Measurements from ENCODE around the gene EDEM3. TPM values are rescaled to one million over a fixed set of nuclear protein-coding genes. Genes with fewer than 3 reads are reported as not detected.

EDEM3 gene
- total RNA-seq, 1 experiment from 2014 or later: 58.3 TPM

GRCh38 chr1:184743062-184743756 lies 11.4 kb downstream of the EDEM3 start:
- Mint-ChIP-seq H3K4me3 (ENCODE audit: unreplicated experiment) (no peak overlapping the region), H3K27me3 (ENCODE audit: insufficient read depth, unreplicated experiment) (no peaks in the 10 kb centered on the region), H3K4me1 (ENCODE audit: insufficient read depth, unreplicated experiment) (peaks cover 24% of the 10 kb centered on the region), H3K9me3 (ENCODE audit: unreplicated experiment) (no peaks in the 10 kb centered on the region), H3K36me3 (ENCODE audit: insufficient read depth, unreplicated experiment) (peaks cover 5% of the 10 kb centered on the region), H3K27ac (ENCODE audit: low read depth, unreplicated experiment) (no peak overlapping the region)
- no peak for DNase-seq (ENCODE audit: unreplicated experiment)
- ChIA-PET CTCF (no interaction called here), POLR2A (interaction anchor here (1.2 to 2.6 kb wide), 2 partner anchors 10 to 12 kb away, joined by 9 to 18 read pairs; partner anchors contain the start of gene EDEM3)
- TF ChIP-seq, protein P1, sequence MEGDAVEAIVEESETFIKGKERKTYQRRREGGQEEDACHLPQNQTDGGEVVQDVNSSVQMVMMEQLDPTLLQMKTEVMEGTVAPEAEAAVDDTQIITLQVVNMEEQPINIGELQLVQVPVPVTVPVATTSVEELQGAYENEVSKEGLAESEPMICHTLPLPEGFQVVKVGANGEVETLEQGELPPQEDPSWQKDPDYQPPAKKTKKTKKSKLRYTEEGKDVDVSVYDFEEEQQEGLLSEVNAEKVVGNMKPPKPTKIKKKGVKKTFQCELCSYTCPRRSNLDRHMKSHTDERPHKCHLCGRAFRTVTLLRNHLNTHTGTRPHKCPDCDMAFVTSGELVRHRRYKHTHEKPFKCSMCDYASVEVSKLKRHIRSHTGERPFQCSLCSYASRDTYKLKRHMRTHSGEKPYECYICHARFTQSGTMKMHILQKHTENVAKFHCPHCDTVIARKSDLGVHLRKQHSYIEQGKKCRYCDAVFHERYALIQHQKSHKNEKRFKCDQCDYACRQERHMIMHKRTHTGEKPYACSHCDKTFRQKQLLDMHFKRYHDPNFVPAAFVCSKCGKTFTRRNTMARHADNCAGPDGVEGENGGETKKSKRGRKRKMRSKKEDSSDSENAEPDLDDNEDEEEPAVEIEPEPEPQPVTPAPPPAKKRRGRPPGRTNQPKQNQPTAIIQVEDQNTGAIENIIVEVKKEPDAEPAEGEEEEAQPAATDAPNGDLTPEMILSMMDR (IDR thresholded peaks at IDR 0.05; ENCODE audit: unreplicated experiment): no peak
- intact Hi-C loops (cut with micrococcal nuclease): no loop called here
- BruUV-seq (replicated peaks): no TSS peak

- no peak for DNase-seq (ENCODE audit: unreplicated experiment)
- Mint-ChIP-seq H3K36me3 (ENCODE audit: insufficient read depth, unreplicated experiment) (peaks cover 13% of the 10 kb centered on the region), H3K27me3 (ENCODE audit: insufficient read depth, unreplicated experiment) (no peaks in the 10 kb centered on the region), H3K4me3 (ENCODE audit: unreplicated experiment) (no peak overlapping the region), H3K4me1 (ENCODE audit: insufficient read depth, unreplicated experiment) (peaks cover 17% of the 10 kb centered on the region), H3K9me3 (ENCODE audit: unreplicated experiment) (no peaks in the 10 kb centered on the region), H3K27ac (ENCODE audit: low read depth, unreplicated experiment) (no peak overlapping the region)
- intact Hi-C loops (cut with micrococcal nuclease): no loop called here
- TF ChIP-seq, protein P1 (IDR thresholded peaks at IDR 0.05; ENCODE audit: unreplicated experiment): no peak
- no TSS peak for BruUV-seq (replicated peaks)
- ChIA-PET CTCF (interaction anchor here (1.1 kb wide), 1 partner anchor 12 kb away, joined by 7 read pairs; no protein-coding TSS in a partner anchor), POLR2A (interaction anchor here (0.8 to 1.2 kb wide), 2 partner anchors 12 to 13 kb away, joined by 3 to 6 read pairs; partner anchors contain the start of gene EDEM3)
These were observed 14.3 kb downstream of the EDEM3 start for GRCh38 chr1:184740344-184740743.

DNA sequence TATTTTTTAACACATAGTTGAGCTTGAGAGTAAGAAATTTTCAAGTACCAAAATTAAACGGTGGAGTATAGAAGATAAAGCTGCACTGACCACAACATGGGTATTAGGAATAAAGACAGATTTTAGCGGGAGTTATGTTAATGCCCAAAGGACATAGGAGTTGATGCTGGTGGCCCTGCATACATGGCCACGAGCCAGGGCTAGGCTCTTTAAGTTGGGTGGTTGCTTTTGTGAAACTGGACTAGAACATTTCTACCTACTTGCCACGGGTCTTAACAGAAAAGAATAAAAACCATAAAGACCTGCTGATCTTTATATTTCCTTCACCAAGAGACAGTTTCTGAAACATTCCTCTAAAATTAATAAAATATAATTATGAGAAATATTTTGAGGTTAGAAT lies 14.9 kb downstream of the EDEM3 start:
- Mint-ChIP-seq H3K27me3 (ENCODE audit: insufficient read depth, unreplicated experiment) (no peaks in the 10 kb centered on the region), H3K36me3 (ENCODE audit: insufficient read depth, unreplicated experiment) (peaks cover 18% of the 10 kb centered on the region), H3K27ac (ENCODE audit: low read depth, unreplicated experiment) (no peak overlapping the region), H3K4me3 (ENCODE audit: unreplicated experiment) (no peak overlapping the region), H3K4me1 (ENCODE audit: insufficient read depth, unreplicated experiment) (peaks cover 12% of the 10 kb centered on the region), H3K9me3 (ENCODE audit: unreplicated experiment) (no peaks in the 10 kb centered on the region)
- BruUV-seq (replicated peaks): no TSS peak
- no peak for DNase-seq (ENCODE audit: unreplicated experiment)
- TF ChIP-seq, protein P1 (IDR thresholded peaks at IDR 0.05; ENCODE audit: unreplicated experiment): no peak
- CTCF ChIA-PET: no interaction called here
- intact Hi-C loops (cut with micrococcal nuclease): no loop called here
- POLR2A ChIA-PET: no interaction called here

- DNase-seq (ENCODE audit: unreplicated experiment): no peak
- no TSS peak for BruUV-seq (replicated peaks)
- no peak overlapping the region for H3K27ac Mint-ChIP-seq (ENCODE audit: low read depth, unreplicated experiment)
- ChIA-PET CTCF (no interaction called here), POLR2A (no interaction called here)
- peaks cover 26% of the 10 kb centered on the region for H3K36me3 Mint-ChIP-seq (ENCODE audit: insufficient read depth, unreplicated experiment)
- no peaks in the 10 kb centered on the region for H3K27me3 Mint-ChIP-seq (ENCODE audit: insufficient read depth, unreplicated experiment)
- H3K4me1 Mint-ChIP-seq (ENCODE audit: insufficient read depth, unreplicated experiment): peaks cover 8% of the 10 kb centered on the region
- H3K4me3 Mint-ChIP-seq (ENCODE audit: unreplicated experiment): no peak overlapping the region
- intact Hi-C loops (cut with micrococcal nuclease): no loop called here
- no peaks in the 10 kb centered on the region for H3K9me3 Mint-ChIP-seq (ENCODE audit: unreplicated experiment)
- TF ChIP-seq, protein P1 (IDR thresholded peaks at IDR 0.05; ENCODE audit: unreplicated experiment): no peak
These were observed 15.6 kb downstream of the EDEM3 start for GRCh38 chr1:184739070-184739469.

Measured in MCF 10A (cell line).